ENCODE data around the gene FER1L5.
"Not testable (repeated sequence)": the region's sequence is repeated elsewhere in the genome, so short reads cannot be mapped to it uniquely, and the experiment has no call there.

FER1L5 gene

DNA sequence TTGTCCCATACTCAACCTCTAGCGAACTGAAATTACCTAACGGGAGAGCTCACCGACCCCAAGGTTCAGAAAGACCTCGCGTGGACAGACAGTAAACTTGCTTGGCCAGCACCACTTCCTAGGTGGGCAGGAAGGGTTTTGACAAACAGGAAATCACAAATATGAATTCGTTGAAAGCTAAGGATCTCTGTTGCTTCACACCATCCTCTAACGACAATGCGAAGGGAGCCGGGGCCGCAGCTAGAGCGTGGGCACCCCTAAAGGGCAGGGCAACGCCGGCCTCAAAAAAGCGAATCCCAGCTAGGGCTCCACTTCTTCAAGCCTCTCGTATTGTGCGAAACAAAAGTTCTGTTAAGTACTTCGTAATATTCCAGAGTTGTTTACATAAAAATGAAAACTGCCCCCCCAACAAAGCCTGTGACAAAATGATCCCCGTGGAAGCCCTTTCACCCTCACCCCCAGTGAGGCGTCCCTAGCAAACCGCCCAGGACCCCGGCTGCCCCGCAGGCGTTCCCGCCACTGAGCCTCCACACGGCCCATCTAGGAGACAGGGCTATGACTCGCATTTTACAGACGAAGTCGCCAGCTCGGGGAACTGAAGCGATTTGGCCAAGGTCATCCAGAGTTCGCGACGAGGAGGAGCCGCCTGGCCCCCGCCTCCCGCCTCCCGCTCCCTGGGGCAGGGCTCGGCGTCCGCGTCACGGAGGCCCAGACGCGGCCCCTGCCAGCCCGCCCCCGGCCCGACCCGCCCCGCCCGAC is 5.0 kb upstream of the FER1L5 start:
- peaks cover 3% of the 10 kb centered on the region for H3K4me1 ChIP-seq (ENCODE audit: control insufficient read depth, low read depth, low read length)
- peaks cover 16% of the 10 kb centered on the region for H3K36me3 ChIP-seq (ENCODE audit: control insufficient read depth, low read depth, low read length)
- peak overlapping the region; percentile 68 for H3K9ac ChIP-seq (ENCODE audit: low read length)
- H3K9me3 ChIP-seq (ENCODE audit: control insufficient read depth, low read depth, low read length), result no peaks in the 10 kb centered on the region
- H3K27me3 ChIP-seq (ENCODE audit: control insufficient read depth, insufficient read depth, low read length), result no peaks in the 10 kb centered on the region
- peak overlapping the region; percentile 82 for H3K4me3 ChIP-seq (ENCODE audit: low read length)
- H3K27ac ChIP-seq (ENCODE audit: low read length), result no peak overlapping the region

DNA sequence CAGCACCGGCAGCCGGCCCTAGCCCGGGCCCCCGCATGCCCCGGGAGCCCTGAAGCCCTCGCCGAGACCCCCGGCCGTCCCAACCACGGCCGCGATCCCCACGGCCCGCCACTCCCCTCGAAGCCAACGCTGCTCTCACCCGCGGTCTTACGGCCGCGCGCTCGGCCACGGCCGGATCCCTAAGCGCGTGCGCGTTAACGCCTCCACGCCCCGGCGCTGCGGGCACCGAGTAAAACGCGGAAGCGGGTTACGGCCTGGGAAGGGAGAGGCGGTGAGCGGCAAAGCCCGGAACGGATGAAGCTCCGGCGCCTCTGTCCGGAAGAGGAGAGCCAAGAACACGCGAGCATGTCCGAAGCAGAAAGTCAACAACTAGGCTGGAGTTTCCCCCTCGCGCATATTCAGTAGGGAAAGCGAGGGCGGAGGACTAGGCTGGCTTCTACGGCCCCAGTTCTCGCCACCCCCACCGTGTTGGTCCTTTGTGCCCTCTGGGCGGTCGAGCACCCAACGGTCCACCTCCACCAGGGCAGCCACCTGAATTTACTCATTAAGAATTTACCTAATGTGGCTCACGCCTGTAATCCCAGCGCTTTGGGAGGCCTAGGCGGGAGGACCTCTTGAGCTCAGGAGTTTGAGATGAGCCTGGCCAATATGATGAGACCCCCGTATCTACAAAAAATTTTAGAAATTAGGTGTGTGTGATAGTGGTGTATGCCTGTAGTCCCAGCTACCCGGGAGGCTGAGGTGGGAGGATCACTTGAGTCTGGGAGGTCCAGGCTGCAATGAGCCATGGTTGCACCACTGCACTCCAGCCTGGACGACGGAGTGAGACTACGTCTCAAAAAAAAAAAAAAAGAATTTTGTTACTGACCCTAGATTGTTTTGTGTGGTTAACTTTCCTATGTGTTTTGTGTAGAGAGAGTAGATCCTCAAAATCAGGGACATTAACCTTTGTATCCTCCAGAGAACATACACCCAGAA is 4.1 kb upstream of the FER1L5 start, which contains the start of gene KANSL3:
KANSL3 (minus strand) TSS at position 169 of the 978 bp plus-strand sequence. CDS start 1,177 bp downstream, outside the sequence.
- no peak within 1 kb of the TSS for H3K27ac ChIP-seq (ENCODE audit: low read length)
- no peaks in the 10 kb centered on the region for H3K9me3 ChIP-seq (ENCODE audit: control insufficient read depth, low read depth, low read length)
- H3K9ac ChIP-seq (ENCODE audit: low read length), result peak within 1 kb of the TSS; percentile 68
- peaks cover 16% of the 10 kb centered on the region for H3K36me3 ChIP-seq (ENCODE audit: control insufficient read depth, low read depth, low read length)
- H3K4me3 ChIP-seq (ENCODE audit: low read length), result peak within 1 kb of the TSS; percentile 82
- H3K27me3 ChIP-seq (ENCODE audit: control insufficient read depth, insufficient read depth, low read length), result no peaks in the 10 kb centered on the region
- peaks cover 3% of the 10 kb centered on the region for H3K4me1 ChIP-seq (ENCODE audit: control insufficient read depth, low read depth, low read length)

DNA sequence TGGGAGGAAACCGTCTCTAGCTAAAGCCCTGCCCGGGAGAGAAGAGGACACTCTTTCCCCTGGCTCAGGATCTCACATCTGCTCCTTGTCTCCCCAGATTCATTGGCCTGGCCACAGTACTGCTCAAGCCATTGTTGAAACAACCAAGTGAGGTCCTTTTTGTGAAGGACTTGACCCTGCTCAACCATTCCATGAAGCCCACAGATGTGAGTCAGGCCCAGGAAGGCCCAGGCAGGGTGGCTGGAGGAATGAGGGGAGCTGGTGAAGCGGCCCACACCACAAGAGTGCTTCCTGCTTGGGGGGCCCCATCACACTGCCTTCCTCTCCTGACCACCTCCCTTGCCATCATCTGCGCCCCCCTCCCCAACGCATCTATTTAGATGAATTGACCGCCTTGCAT is 5.1 kb downstream of the FER1L5 start:
- no peaks in the 10 kb centered on the region for H3K4me1 ChIP-seq (ENCODE audit: control insufficient read depth, low read depth, low read length)
- no peaks in the 10 kb centered on the region for H3K9me3 ChIP-seq (ENCODE audit: control insufficient read depth, low read depth, low read length)
- no peak overlapping the region for H3K27ac ChIP-seq (ENCODE audit: low read length)
- H3K4me3 ChIP-seq (ENCODE audit: low read length), result no peak overlapping the region
- H3K9ac ChIP-seq (ENCODE audit: low read length), result no peak overlapping the region
- no peaks in the 10 kb centered on the region for H3K27me3 ChIP-seq (ENCODE audit: control insufficient read depth, insufficient read depth, low read length)
- no peaks in the 10 kb centered on the region for H3K36me3 ChIP-seq (ENCODE audit: control insufficient read depth, low read depth, low read length)

- Histone ChIP-seq H3K4me3 (ENCODE audit: low read length) (no peak overlapping the region), H3K9ac (ENCODE audit: low read length) (no peak overlapping the region), H3K9me3 (ENCODE audit: control insufficient read depth, low read depth, low read length) (no peaks in the 10 kb centered on the region), H3K36me3 (ENCODE audit: control insufficient read depth, low read depth, low read length) (no peaks in the 10 kb centered on the region), H3K27me3 (ENCODE audit: control insufficient read depth, insufficient read depth, low read length) (no peaks in the 10 kb centered on the region), H3K4me1 (ENCODE audit: control insufficient read depth, low read depth, low read length) (no peaks in the 10 kb centered on the region), H3K27ac (ENCODE audit: low read length) (no peak overlapping the region)
These were observed 5.9 kb downstream of the FER1L5 start for GRCh38 chr2:96648306-96648930.

GRCh38 chr2:96649342-96649741 is 6.8 kb downstream of the FER1L5 start:
- Histone ChIP-seq H3K9ac (ENCODE audit: low read length) (no peak overlapping the region), H3K27me3 (ENCODE audit: control insufficient read depth, insufficient read depth, low read length) (no peaks in the 10 kb centered on the region), H3K4me3 (ENCODE audit: low read length) (no peak overlapping the region), H3K36me3 (ENCODE audit: control insufficient read depth, low read depth, low read length) (no peaks in the 10 kb centered on the region), H3K4me1 (ENCODE audit: control insufficient read depth, low read depth, low read length) (no peaks in the 10 kb centered on the region), H3K9me3 (ENCODE audit: control insufficient read depth, low read depth, low read length) (no peaks in the 10 kb centered on the region), H3K27ac (ENCODE audit: low read length) (no peak overlapping the region)

- H3K9me3 ChIP-seq (ENCODE audit: control insufficient read depth, low read depth, low read length), result no peaks in the 10 kb centered on the region
These were observed 9.2 kb downstream of the FER1L5 start for GRCh38 chr2:96651793-96652192.

GRCh38 chr2:96654791-96655190 is 12.2 kb downstream of the FER1L5 start:
- not testable (repeated sequence) for H3K9me3 ChIP-seq (ENCODE audit: control insufficient read depth, low read depth, low read length); H3K36me3 ChIP-seq (ENCODE audit: control insufficient read depth, low read depth, low read length); H3K4me1 ChIP-seq (ENCODE audit: control insufficient read depth, low read depth, low read length); H3K9ac ChIP-seq (ENCODE audit: low read length); H3K27ac ChIP-seq (ENCODE audit: low read length); H3K27me3 ChIP-seq (ENCODE audit: control insufficient read depth, insufficient read depth, low read length); H3K4me3 ChIP-seq (ENCODE audit: low read length)

More at GRCh38 chr2:96651793-96652192, 9.2 kb downstream of the FER1L5 start:
- no peak overlapping the region for H3K9ac ChIP-seq (ENCODE audit: low read length)
- H3K27me3 ChIP-seq (ENCODE audit: control insufficient read depth, insufficient read depth, low read length), result no peaks in the 10 kb centered on the region
- H3K4me3 ChIP-seq (ENCODE audit: low read length), result no peak overlapping the region
- H3K27ac ChIP-seq (ENCODE audit: low read length), result no peak overlapping the region
- no peaks in the 10 kb centered on the region for H3K4me1 ChIP-seq (ENCODE audit: control insufficient read depth, low read depth, low read length)
- H3K36me3 ChIP-seq (ENCODE audit: control insufficient read depth, low read depth, low read length), result no peaks in the 10 kb centered on the region

- Histone ChIP-seq H3K9me3 (ENCODE audit: control insufficient read depth, low read depth, low read length) (no peaks in the 10 kb centered on the region), H3K4me1 (ENCODE audit: control insufficient read depth, low read depth, low read length) (no peaks in the 10 kb centered on the region), H3K4me3 (ENCODE audit: low read length) (no peak overlapping the region), H3K36me3 (ENCODE audit: control insufficient read depth, low read depth, low read length) (no peaks in the 10 kb centered on the region), H3K27ac (ENCODE audit: low read length) (no peak overlapping the region), H3K27me3 (ENCODE audit: control insufficient read depth, insufficient read depth, low read length) (no peaks in the 10 kb centered on the region), H3K9ac (ENCODE audit: low read length) (no peak overlapping the region)
These were observed 13.0 kb downstream of the FER1L5 start for GRCh38 chr2:96655526-96655925.

- Histone ChIP-seq H3K27me3 (ENCODE audit: control insufficient read depth, insufficient read depth, low read length) (no peaks in the 10 kb centered on the region), H3K9ac (ENCODE audit: low read length) (no peak overlapping the region), H3K4me3 (ENCODE audit: low read length) (no peak overlapping the region), H3K9me3 (ENCODE audit: control insufficient read depth, low read depth, low read length) (no peaks in the 10 kb centered on the region), H3K36me3 (ENCODE audit: control insufficient read depth, low read depth, low read length) (no peaks in the 10 kb centered on the region), H3K4me1 (ENCODE audit: control insufficient read depth, low read depth, low read length) (no peaks in the 10 kb centered on the region), H3K27ac (ENCODE audit: low read length) (no peak overlapping the region)
These were observed 14.0 kb downstream of the FER1L5 start for GRCh38 chr2:96656540-96656939.

- Histone ChIP-seq H3K27ac (ENCODE audit: low read length) (no peak overlapping the region), H3K27me3 (ENCODE audit: control insufficient read depth, insufficient read depth, low read length) (no peaks in the 10 kb centered on the region), H3K9me3 (ENCODE audit: control insufficient read depth, low read depth, low read length) (no peaks in the 10 kb centered on the region), H3K4me3 (ENCODE audit: low read length) (no peak overlapping the region), H3K4me1 (ENCODE audit: control insufficient read depth, low read depth, low read length) (no peaks in the 10 kb centered on the region), H3K9ac (ENCODE audit: low read length) (no peak overlapping the region), H3K36me3 (ENCODE audit: control insufficient read depth, low read depth, low read length) (no peaks in the 10 kb centered on the region)
These were observed 18.8 kb downstream of the FER1L5 start for GRCh38 chr2:96661324-96661723.

DNA sequence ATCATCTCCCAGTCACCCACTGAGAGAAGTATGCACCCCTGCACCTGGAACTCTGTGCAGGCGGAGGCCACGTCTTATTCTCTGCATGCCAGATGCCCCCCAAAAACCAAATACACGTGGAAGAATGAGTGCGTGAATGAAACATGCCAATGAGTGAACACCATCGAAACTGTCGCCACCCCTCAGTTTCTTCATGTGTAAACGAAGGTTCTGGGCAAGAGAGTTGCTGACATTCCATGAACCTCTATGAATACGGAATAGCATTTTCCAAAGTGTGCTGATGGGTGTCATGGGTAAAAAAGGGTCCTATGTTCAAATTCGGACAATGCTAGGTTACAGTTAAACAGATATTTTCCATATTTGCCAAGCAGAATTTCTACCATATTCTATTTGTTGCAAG is 19.8 kb downstream of the FER1L5 start:
- H3K27me3 ChIP-seq (ENCODE audit: control insufficient read depth, insufficient read depth, low read length), result no peaks in the 10 kb centered on the region
- no peak overlapping the region for H3K4me3 ChIP-seq (ENCODE audit: low read length)
- H3K9ac ChIP-seq (ENCODE audit: low read length), result no peak overlapping the region
- no peaks in the 10 kb centered on the region for H3K4me1 ChIP-seq (ENCODE audit: control insufficient read depth, low read depth, low read length)
- no peak overlapping the region for H3K27ac ChIP-seq (ENCODE audit: low read length)
- no peaks in the 10 kb centered on the region for H3K36me3 ChIP-seq (ENCODE audit: control insufficient read depth, low read depth, low read length)
- H3K9me3 ChIP-seq (ENCODE audit: control insufficient read depth, low read depth, low read length), result no peaks in the 10 kb centered on the region

Measured in iPS-18a (cell line).